Osteocyte (in vitro differentiated cells): ENCODE results near the gene POFUT2. TPM values are rescaled to one million over a fixed set of nuclear protein-coding genes. Genes with fewer than 3 reads are reported as not detected.

Experiments
- DNase-seq: peaks from one replicate; pipeline ENCODE4 v3.0.0; 2021; ENCODE audit warnings: mixed read lengths; ENCODE audit not compliant: unreplicated experiment; ENCODE audit errors: extremely low spot score
- H3K27ac Mint-ChIP-seq: one replicate; pipeline ENCODE4 v1.8.0; 2021; ENCODE audit warnings: mild to moderate bottlenecking, mixed read lengths; ENCODE audit not compliant: unreplicated experiment
- H3K27me3 Mint-ChIP-seq: one replicate; pipeline ENCODE4 v1.8.0; 2021; ENCODE audit warnings: mixed read lengths; ENCODE audit not compliant: unreplicated experiment
- H3K36me3 Mint-ChIP-seq: one replicate; pipeline ENCODE4 v1.8.0; 2021; ENCODE audit warnings: mixed read lengths; ENCODE audit not compliant: unreplicated experiment
- H3K4me1 Mint-ChIP-seq: one replicate; pipeline ENCODE4 v1.8.0; 2021; ENCODE audit warnings: mixed read lengths; ENCODE audit not compliant: unreplicated experiment
- H3K4me3 Mint-ChIP-seq: one replicate; pipeline ENCODE4 v1.8.0; 2021; ENCODE audit warnings: mild to moderate bottlenecking, moderate library complexity, mixed read lengths; ENCODE audit not compliant: unreplicated experiment
- H3K9me3 Mint-ChIP-seq: one replicate; pipeline ENCODE4 v1.8.0; 2021; ENCODE audit warnings: mixed read lengths; ENCODE audit not compliant: unreplicated experiment
- CTCF ChIP-seq: fragments of 200-600 bp; sonication (generic); IDR thresholded peaks from 2 replicates; pipeline ENCODE4 v1.5.0; 2021; ENCODE audit warnings: antibody characterized with exemption, mild to moderate bottlenecking, moderate library complexity
- total RNA-seq: library from RNA; stranded (reverse); gene quantifications from 2 replicates; pipeline ENCODE4 v1.2.1, GENCODE V29; 2021

Gene POFUT2
- total RNA-seq, 1 donor from 2014 or later: 62.7 TPM

GRCh38 chr21:45259206-45259840 is 28.4 kb downstream of the POFUT2 start:
- Mint-ChIP-seq H3K36me3 (peaks cover 17% of the 10 kb centered on the region), H3K9me3 (no peaks in the 10 kb centered on the region), H3K4me3 (no peak overlapping the region), H3K4me1 (peaks cover 5% of the 10 kb centered on the region), H3K27ac (no peak overlapping the region), H3K27me3 (no peaks in the 10 kb centered on the region)
- no peak for TF ChIP-seq CTCF
- peak; percentile 63 for DNase-seq

- H3K36me3 Mint-ChIP-seq: peaks cover 9% of the 10 kb centered on the region
- no peak overlapping the region for H3K4me3 Mint-ChIP-seq
- no peak overlapping the region for H3K27ac Mint-ChIP-seq
- DNase-seq: peak; percentile 70
- no peaks in the 10 kb centered on the region for H3K9me3 Mint-ChIP-seq
- no peak for TF ChIP-seq CTCF
- H3K4me1 Mint-ChIP-seq: peaks cover 6% of the 10 kb centered on the region
- no peaks in the 10 kb centered on the region for H3K27me3 Mint-ChIP-seq
Measured at GRCh38 chr21:45258466-45258865, 29.2 kb downstream of the POFUT2 start.

GRCh38 chr21:45257673-45258341 is 29.9 kb downstream of the POFUT2 start:
- peak; percentile 76 for DNase-seq
- Mint-ChIP-seq H3K4me1 (peaks cover 13% of the 10 kb centered on the region), H3K27ac (no peak overlapping the region), H3K27me3 (no peaks in the 10 kb centered on the region), H3K4me3 (no peak overlapping the region), H3K9me3 (no peaks in the 10 kb centered on the region), H3K36me3 (peaks cover 4% of the 10 kb centered on the region)
- TF ChIP-seq CTCF: no peak

- no peak overlapping the region for H3K27ac Mint-ChIP-seq
- H3K9me3 Mint-ChIP-seq: no peaks in the 10 kb centered on the region
- peak; percentile 83 for DNase-seq
- H3K4me1 Mint-ChIP-seq: peaks cover 14% of the 10 kb centered on the region
- H3K4me3 Mint-ChIP-seq: no peak overlapping the region
- H3K36me3 Mint-ChIP-seq: peaks cover 2% of the 10 kb centered on the region
- H3K27me3 Mint-ChIP-seq: no peaks in the 10 kb centered on the region
- TF ChIP-seq CTCF: no peak
Measured at GRCh38 chr21:45256912-45257672, 30.6 kb downstream of the POFUT2 start.
